Stimulated activated CD4-positive, alpha-beta T cell treated with anti-CD3 and anti-CD28 coated beads, Interleukin-1b, Interleukin-23, amount 100 ng/mL, for 4 hours (primary cell): Measurements from ENCODE around the gene UNC13A.
"Not testable (repeated sequence)": the region's sequence is repeated elsewhere in the genome, so short reads cannot be mapped to it uniquely, and the experiment has no call there.

Source experiments
- DNase-seq, 2 donors: peaks; one replicate each; pipeline ENCODE4 v3.0.0-alpha.2; 2020; ENCODE audit warnings: low read depth in 2 of 2

UNC13A gene

GRCh38 chr19:17604372-17605025, 83.7 kb downstream of the UNC13A start:
- DNase-seq: no peak

- DNase-seq: no peak
Observed at GRCh38 chr19:17602872-17603510, 85.2 kb downstream of the UNC13A start.

- DNase-seq: no peak
Observed at GRCh38 chr19:17602217-17602616, 85.9 kb downstream of the UNC13A start.

DNA sequence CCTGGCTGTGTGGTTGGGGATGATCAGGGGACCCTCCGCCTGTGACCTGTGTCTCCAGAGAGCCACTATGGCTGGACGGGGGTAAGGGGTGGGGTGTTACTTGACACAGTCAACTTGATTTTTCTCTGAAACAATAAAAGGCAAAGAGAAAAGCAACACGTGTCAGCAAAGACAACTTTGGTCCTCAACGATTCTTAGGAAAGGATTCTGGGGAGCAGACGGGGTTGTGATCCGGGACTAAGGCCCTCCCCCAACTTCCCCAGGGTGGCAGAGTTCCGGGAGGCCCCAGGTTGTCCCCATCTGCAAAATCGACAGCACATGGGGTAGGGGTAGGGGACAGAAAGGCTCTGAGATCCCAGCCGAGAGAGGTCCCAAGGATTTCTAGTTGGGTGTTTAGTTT, 86.5 kb downstream of the UNC13A start:
- no peak for DNase-seq

- no peak for DNase-seq
Observed at GRCh38 chr19:17599780-17600179, 88.4 kb downstream of the UNC13A start.

GRCh38 chr19:17598953-17599352, 89.2 kb downstream of the UNC13A start:
- no peak for DNase-seq

GRCh38 chr19:17598063-17598462, 90.1 kb downstream of the UNC13A start:
- DNase-seq: not testable (repeated sequence)

GRCh38 chr19:17594296-17594695, 93.9 kb downstream of the UNC13A start:
- DNase-seq: not testable (repeated sequence)

DNA sequence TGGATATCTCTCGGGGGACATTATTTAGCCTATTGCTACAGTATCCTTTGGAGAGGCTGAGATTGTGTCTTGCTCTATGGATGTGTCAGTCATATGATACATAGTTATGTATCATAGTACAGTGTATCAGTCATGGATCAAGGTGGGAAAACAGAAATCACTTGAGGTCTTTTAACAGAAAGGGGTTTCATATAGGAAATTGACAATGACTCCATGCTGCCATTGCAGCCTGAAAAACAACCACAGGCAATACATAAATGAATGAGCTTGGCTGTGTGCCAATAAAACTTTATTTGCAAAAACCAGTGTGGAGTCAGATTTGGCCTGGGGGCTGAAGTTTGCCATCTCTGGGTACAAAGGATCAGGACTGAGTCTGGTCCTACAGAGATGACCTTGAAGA, 97.3 kb downstream of the UNC13A start:
- DNase-seq: no peak

GRCh38 chr19:17585395-17585794, 102.8 kb downstream of the UNC13A start:
- not testable (repeated sequence) for DNase-seq

DNA sequence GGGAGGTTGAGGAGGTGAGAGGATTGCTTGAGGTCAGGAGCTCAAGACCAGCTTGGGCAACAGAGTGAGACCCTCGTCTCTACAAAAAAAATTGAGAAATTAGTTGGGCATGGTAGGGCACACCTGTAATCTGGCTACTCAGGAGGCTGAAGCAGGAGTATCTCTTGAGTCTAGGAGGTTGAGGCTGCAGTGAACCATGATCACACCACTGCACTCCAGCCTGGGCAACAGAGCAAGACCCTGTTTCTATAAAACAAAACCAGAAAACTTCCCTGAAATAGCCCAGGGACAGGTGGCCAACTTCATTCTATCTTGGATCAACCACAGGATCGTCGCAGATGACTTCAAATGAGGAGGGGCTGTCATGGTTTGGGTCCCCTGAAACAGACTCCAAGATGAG, 104.0 kb downstream of the UNC13A start:
- no peak for DNase-seq

DNA sequence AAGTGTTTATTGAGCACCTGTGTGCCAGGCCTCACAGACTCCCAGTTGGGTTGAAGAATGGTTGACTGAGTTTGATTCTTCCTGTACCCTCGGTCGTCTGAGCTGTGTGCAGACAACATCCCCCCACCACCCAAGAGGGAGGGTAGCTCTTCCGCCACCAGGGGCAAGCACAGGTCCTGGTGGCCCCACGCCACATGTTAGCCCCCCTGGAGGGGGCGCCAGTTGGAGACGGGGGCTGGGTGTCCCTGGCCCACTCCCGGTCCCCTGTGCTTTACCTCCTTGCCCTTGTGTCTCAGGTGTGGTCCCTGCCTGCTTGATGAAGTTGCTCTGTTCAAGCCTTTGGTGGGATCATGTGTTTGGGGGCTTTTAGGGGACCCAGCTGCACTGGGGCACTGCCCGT, 105.5 kb downstream of the UNC13A start:
- no peak for DNase-seq

- no peak for DNase-seq
Observed at GRCh38 chr19:17581211-17581874, 106.8 kb downstream of the UNC13A start.

- no peak for DNase-seq
Observed at GRCh38 chr19:17580470-17581144, 107.5 kb downstream of the UNC13A start.

GRCh38 chr19:17579661-17580244, 108.4 kb downstream of the UNC13A start:
- DNase-seq: no peak

GRCh38 chr19:17577457-17578097, 110.6 kb downstream of the UNC13A start:
- no peak for DNase-seq

GRCh38 chr19:17576758-17577456, 111.2 kb downstream of the UNC13A start:
- no peak for DNase-seq

DNA sequence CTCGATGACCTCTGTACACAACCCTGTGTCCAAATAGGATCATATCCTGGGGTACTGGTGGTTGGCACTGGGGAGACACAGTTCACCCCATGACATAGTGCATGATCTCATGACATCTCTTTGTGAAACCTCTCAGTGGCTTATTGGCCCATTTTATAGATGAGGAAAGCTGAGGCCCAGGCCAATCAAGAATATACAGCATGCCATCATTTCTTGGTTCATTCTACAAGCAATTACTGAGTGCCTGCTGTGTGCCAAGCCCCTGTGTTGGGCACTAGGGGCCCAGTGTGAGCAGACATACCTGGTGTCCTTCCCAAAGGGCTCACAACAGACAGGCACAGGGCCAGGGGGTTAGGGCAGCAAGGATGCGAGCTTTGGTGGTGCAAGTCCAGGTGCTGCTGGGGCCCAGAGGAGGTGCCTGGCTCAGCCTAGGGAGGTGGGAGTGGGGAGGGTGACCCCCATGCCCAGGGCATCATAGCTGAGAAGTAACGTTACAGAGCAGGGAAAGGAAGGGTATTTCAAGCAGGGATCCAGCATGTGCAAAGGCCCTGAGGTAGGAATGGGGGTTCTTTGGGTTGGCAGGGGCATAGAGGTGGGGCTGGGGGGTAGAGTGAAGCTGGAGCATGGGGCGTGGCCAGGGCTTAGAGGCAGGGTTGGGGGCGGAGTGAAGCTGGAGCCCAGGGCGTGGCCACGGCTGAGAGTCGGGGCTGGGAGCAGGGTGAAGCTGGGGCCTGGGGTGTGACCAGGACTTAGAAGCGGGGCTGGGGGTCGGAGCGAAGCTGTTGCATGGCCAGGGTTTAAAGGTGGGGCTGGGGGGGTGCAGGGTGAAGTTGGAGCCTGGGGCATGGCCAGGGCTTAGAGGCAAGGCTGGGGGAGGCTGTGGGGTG, 112.0 kb downstream of the UNC13A start:
- DNase-seq: no peak

GRCh38 chr19:17572638-17573037, 115.5 kb downstream of the UNC13A start:
- no peak for DNase-seq

DNA sequence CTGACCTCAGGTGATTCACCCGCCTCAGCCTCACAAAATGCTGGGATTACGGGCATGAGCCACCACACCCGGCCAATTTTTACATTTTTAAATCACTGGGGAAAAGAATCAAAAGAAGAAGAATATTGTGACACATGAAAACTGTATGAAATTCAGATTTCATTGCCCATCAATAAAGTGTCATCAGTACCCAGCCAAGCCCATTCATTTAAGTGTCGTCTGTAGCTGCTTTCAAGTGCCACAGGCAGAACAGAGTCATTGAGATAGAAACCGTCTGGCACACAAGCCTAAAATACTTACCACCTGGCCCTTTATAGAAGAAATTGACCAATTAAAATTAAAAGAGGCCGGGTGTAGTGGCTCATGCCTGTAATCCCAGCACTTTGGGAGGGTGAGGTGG, 117.4 kb downstream of the UNC13A start:
- no peak for DNase-seq
